ENCODE data around the gene FLYWCH1. TPM values are rescaled to one million over a fixed set of nuclear protein-coding genes. Genes with fewer than 3 reads are reported as not detected.
A peak's percentile ranks its signal among the peaks of the same experiment; 100 is the strongest.

Gene FLYWCH1
- total and polyA plus RNA-seq, 2 experiments from 2014 or later, result 34.7 to 58.7 TPM

- no peak for DNase-seq (ENCODE audit: low read depth in 1 of 2, low spot score in 1 of 2)
- Histone ChIP-seq H3K4me3 (no peak overlapping the region), H3K27ac (no peak overlapping the region), H3K4me1 (ENCODE audit: low read depth) (peaks cover 3% of the 10 kb centered on the region), H3K27me3 (peaks cover 27% of the 10 kb centered on the region), H3K9me3 (ENCODE audit: low read depth) (no peaks in the 10 kb centered on the region), H3K36me3 (no peaks in the 10 kb centered on the region)
- no peak for TF ChIP-seq CTCF (IDR thresholded peaks at IDR 0.05; ENCODE audit: low read depth, low read length)
These were observed 48.7 kb downstream of the FLYWCH1 start for GRCh38 chr16:2960183-2961010.

- DNase-seq (ENCODE audit: low read depth in 1 of 2, low spot score in 1 of 2), result no peak
- Histone ChIP-seq H3K27ac (no peak overlapping the region), H3K4me3 (no peak overlapping the region)
These were observed 50.8 kb downstream of the FLYWCH1 start for GRCh38 chr16:2962334-2963073.

GRCh38 chr16:2963074-2963722 lies 51.5 kb downstream of the FLYWCH1 start:
- DNase-seq (ENCODE audit: low read depth in 1 of 2, low spot score in 1 of 2), result no peak
- Histone ChIP-seq H3K27ac (no peak overlapping the region), H3K27me3 (peaks cover 47% of the 10 kb centered on the region), H3K9me3 (ENCODE audit: low read depth) (no peaks in the 10 kb centered on the region), H3K4me1 (ENCODE audit: low read depth) (peaks cover 3% of the 10 kb centered on the region), H3K36me3 (no peaks in the 10 kb centered on the region), H3K4me3 (peak overlapping the region; percentile 30)
- no peak for TF ChIP-seq CTCF (IDR thresholded peaks at IDR 0.05; ENCODE audit: low read depth, low read length)

More at GRCh38 chr16:2962334-2963073, 50.8 kb downstream of the FLYWCH1 start:
- no peaks in the 10 kb centered on the region for H3K9me3 ChIP-seq (ENCODE audit: low read depth)
- no peak for TF ChIP-seq CTCF (IDR thresholded peaks at IDR 0.05; ENCODE audit: low read depth, low read length)
- no peaks in the 10 kb centered on the region for H3K36me3 ChIP-seq
- H3K27me3 ChIP-seq, result peaks cover 44% of the 10 kb centered on the region
- H3K4me1 ChIP-seq (ENCODE audit: low read depth), result peaks cover 3% of the 10 kb centered on the region

- no peak for TF ChIP-seq CTCF (IDR thresholded peaks at IDR 0.05; ENCODE audit: low read depth, low read length)
- Histone ChIP-seq H3K27me3 (peaks cover 47% of the 10 kb centered on the region), H3K4me3 (peak within 1 kb of the TSS; percentile 30), H3K27ac (no peak within 1 kb of the TSS), H3K9me3 (ENCODE audit: low read depth) (no peaks in the 10 kb centered on the region), H3K4me1 (ENCODE audit: low read depth) (peaks cover 3% of the 10 kb centered on the region), H3K36me3 (no peaks in the 10 kb centered on the region)
- DNase-seq (ENCODE audit: low read depth in 1 of 2, low spot score in 1 of 2), result peak in 1 of 2 donors; percentile 56
These were observed 52.2 kb downstream of the FLYWCH1 start, which contains the start of gene KREMEN2 for GRCh38 chr16:2963723-2964474. Gene KREMEN2 (plus strand): TSS chr16:2964275. CDS start chr16:2964521, 246 bp downstream.

Measured in cardiac muscle cell (in vitro differentiated cells and primary cell).